ENCODE measurements around the gene GPRASP2. TPM values are rescaled to one million over a fixed set of nuclear protein-coding genes. Genes with fewer than 3 reads are reported as not detected.

Gene GPRASP2
- total RNA-seq, 1 donor from 2014 or later: 16.3 TPM

- H3K27me3 Mint-ChIP-seq: no peaks in the 10 kb centered on the region
- peaks cover 5% of the 10 kb centered on the region for H3K9me3 Mint-ChIP-seq
- no peaks in the 10 kb centered on the region for H3K36me3 Mint-ChIP-seq
- no peak overlapping the region for H3K27ac Mint-ChIP-seq
- no peak for DNase-seq (ENCODE audit: extremely low spot score, unreplicated experiment)
- H3K4me3 Mint-ChIP-seq: no peak overlapping the region
- no peak for TF ChIP-seq CTCF (conservative IDR thresholded peaks at IDR 0.05)
- H3K4me1 Mint-ChIP-seq (ENCODE audit: unreplicated experiment): no peaks in the 10 kb centered on the region
Observed at GRCh38 chrX:102694749-102695148, 17.5 kb upstream of the GPRASP2 start.

- DNase-seq (ENCODE audit: extremely low spot score, unreplicated experiment): no peak
- no peaks in the 10 kb centered on the region for H3K9me3 Mint-ChIP-seq
- no peaks in the 10 kb centered on the region for H3K27me3 Mint-ChIP-seq
- no peak overlapping the region for H3K27ac Mint-ChIP-seq
- H3K36me3 Mint-ChIP-seq: no peaks in the 10 kb centered on the region
- H3K4me3 Mint-ChIP-seq: no peak overlapping the region
- no peaks in the 10 kb centered on the region for H3K4me1 Mint-ChIP-seq (ENCODE audit: unreplicated experiment)
- TF ChIP-seq CTCF (conservative IDR thresholded peaks at IDR 0.05): no peak
Observed at GRCh38 chrX:102696306-102696705, 15.9 kb upstream of the GPRASP2 start.

- H3K27me3 Mint-ChIP-seq: no peaks in the 10 kb centered on the region
- no peak overlapping the region for H3K27ac Mint-ChIP-seq
- no peak overlapping the region for H3K4me3 Mint-ChIP-seq
- no peaks in the 10 kb centered on the region for H3K36me3 Mint-ChIP-seq
- DNase-seq (ENCODE audit: extremely low spot score, unreplicated experiment): no peak
- H3K9me3 Mint-ChIP-seq: no peaks in the 10 kb centered on the region
- no peaks in the 10 kb centered on the region for H3K4me1 Mint-ChIP-seq (ENCODE audit: unreplicated experiment)
- TF ChIP-seq CTCF (conservative IDR thresholded peaks at IDR 0.05): no peak
Observed at GRCh38 chrX:102697494-102697893, 14.8 kb upstream of the GPRASP2 start.

GRCh38 chrX:102708900-102709299, 3.3 kb upstream of the GPRASP2 start:
- H3K36me3 Mint-ChIP-seq: peaks cover 10% of the 10 kb centered on the region
- H3K9me3 Mint-ChIP-seq: no peaks in the 10 kb centered on the region

GRCh38 chrX:102711872-102712215, 404 bp upstream of the GPRASP2 start:
- Mint-ChIP-seq H3K27me3 (peaks cover 6% of the 10 kb centered on the region), H3K4me1 (ENCODE audit: unreplicated experiment) (peaks cover 5% of the 10 kb centered on the region), H3K9me3 (no peaks in the 10 kb centered on the region), H3K27ac (no peak overlapping the region), H3K36me3 (peaks cover 10% of the 10 kb centered on the region), H3K4me3 (peak overlapping the region; percentile 68)
- TF ChIP-seq CTCF (conservative IDR thresholded peaks at IDR 0.05): no peak
- DNase-seq (ENCODE audit: extremely low spot score, unreplicated experiment): no peak

More at GRCh38 chrX:102708900-102709299, 3.3 kb upstream of the GPRASP2 start:
- Mint-ChIP-seq H3K27ac (no peak overlapping the region), H3K4me3 (no peak overlapping the region), H3K27me3 (peaks cover 6% of the 10 kb centered on the region), H3K4me1 (ENCODE audit: unreplicated experiment) (peaks cover 5% of the 10 kb centered on the region)
- DNase-seq (ENCODE audit: extremely low spot score, unreplicated experiment): no peak
- no peak for TF ChIP-seq CTCF (conservative IDR thresholded peaks at IDR 0.05)

All from type B pancreatic cell (in vitro differentiated cells).